NCI-H1436 treated with DMSO at 0.1 percent for 48 hours (cell line): ENCODE measurements around the gene FUCA1.

Source experiments
- DNase-seq: peaks from one replicate; lab custom pipeline; 2025; lab: John Stamatoyannopoulos, UW

The FUCA1 gene

GRCh38 chr1:23801338-23801748 is 66.7 kb downstream of the FUCA1 start:
- no peak for DNase-seq

DNA sequence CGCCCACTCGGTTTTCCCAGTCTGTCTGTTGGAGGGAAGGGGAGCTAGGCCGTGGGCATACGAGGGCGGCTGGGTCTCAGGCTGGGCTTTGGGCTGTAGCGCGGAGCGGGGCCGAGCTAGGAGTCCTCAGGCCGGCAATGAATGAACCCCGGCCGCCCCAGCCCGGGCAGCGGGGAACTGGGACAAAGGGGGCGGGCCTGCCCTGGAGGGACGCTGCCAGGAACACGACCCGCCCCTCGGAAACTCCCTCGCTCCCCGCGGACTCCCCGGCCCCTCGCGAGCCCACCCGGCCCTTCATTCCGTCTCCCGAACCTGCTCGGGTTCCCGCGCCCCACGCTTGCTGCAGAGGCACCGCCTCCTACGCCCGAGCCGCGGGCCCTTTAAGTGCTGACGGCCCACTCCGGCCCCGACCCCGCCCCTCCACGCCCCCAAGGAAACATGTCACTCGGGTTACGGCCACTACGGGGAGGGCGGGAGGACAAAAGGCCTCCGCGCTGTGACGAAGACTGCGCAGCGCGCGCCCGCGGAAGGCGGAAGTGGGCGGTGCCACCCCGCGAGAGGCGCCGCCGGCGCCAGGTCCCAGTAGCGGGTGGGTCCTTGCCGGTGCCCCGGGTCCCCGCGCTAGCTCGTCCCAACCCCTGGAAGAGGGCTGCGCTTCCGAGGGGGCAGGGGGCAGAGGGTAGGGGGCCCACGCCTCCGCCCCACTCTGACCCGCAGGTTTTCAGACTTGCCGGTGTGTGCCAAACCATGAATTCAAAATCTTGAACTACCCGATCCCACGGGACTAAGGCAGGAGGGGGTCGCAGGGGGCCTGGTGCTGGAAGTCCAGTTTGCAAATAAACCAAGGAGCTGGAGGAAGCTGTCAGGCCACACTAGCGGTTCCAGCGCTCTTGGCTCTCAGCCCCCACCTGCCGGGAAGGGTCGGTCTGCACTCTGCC is 67.4 kb downstream of the FUCA1 start, which contains the start of gene GALE:
Gene GALE (minus strand): TSS at position 355 of the 938 bp plus-strand sequence. CDS start 1,747 bp downstream, outside the sequence.
- DNase-seq: peak; percentile 62

- DNase-seq: no peak
Observed at GRCh38 chr1:23799570-23800399, 68.3 kb downstream of the FUCA1 start.

GRCh38 chr1:23799255-23799569 is 68.9 kb downstream of the FUCA1 start:
- no peak for DNase-seq

- DNase-seq: no peak
Observed at GRCh38 chr1:23798662-23799142, 69.4 kb downstream of the FUCA1 start.

DNA sequence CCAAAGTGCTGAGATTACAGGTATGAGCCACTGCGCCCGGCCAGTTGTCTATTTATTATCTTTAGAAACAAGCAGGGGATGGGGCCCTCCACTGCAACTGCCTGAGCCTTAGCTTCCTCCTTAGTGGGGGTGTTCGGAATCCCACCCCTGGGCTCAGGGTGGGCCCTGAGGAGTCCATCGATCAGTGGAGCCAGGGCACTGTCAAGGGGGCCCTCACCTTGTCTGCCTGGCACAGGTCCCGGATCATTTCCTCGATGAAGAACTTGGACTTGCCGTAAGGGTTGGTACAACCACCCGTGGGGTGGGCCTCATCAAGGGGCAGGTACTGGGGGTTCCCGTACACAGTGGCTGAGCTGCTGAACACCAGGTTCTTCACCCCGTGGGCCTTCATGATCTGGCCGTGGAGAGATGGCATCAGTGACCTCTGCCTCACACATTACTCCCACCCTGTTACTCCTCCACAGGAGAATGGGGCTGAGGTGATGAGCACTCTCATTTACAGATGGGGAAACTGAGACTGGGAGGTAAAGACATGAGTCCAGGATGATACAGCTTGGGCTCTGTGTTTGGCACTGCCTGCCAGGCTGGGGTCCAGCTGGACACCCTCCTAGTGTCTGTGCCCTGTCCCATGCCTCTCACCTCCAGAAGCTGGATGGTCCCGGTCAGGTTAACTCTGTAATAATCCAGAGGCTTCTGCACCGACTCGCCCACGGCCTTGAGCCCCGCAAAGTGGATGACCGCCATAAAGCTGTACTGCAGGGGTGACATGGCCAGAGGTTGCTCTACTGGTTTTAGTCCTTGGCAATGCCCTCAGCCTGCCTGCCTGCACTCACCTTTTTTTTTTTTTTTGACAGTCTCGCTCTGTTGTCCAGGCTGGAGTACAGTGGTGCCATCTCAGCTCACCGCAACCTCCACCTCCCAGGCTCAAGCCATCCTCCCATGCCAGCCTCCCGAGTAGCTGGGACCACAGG is 70.3 kb downstream of the FUCA1 start:
- no peak for DNase-seq

- no peak for DNase-seq
Observed at GRCh38 chr1:23796466-23797271, 71.4 kb downstream of the FUCA1 start.

DNA sequence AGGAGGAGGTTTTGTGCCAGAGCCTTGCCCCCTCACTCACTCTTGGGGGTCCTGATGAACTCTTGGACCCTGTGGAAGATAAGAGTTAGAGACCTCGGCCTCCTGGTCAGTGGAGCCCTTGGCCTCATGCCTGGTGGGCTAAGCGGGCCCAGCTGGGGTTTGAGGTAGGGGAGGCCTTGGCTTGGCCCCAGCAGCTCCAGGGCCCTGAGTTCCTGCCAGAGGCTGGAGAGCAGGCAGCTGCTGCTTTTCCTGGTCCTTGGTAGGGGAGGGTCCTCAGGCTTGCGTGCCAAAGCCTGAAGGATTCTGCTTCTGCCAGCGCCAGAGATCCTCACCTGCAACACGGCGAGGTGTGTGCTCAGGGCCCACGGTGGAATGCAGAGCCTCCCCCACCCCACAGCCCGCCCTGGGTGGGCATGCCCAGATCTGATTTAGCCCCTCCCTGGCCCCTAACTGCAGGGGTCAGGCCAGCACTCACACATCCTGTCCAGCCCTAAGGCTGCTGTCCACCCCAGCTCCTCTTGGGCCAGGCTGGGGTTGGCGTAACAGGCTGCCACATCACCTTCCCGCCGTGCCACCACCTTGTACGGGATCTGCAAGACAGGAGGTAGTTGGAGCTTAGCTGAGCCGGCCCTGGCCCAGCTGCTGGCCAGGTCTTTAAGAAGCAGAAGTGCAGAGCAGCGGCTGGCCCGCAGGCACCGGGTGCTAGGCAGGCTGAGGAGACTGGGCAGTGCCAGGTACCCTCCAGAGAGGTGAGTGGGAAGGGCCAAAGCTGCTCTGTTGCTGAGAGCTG is 72.2 kb downstream of the FUCA1 start:
- DNase-seq: no peak
